Stimulated activated naive B cell treated with anti-CD40 and anti-IgM and Interleukin-4, amounts not matched to agents 10 μg/mL and 1 μg/mL and 100 μg/mL, for 72 hours (primary cell): ENCODE data around the gene ITGA3.

ENCODE experiments used
- ATAC-seq, 2 donors: fragments of 150-1000 bp; cut with Tn5 transposase; replicated peaks; 2 replicates each; pipeline ENCODE4 v1.10.0; 2021; ENCODE audit warnings: moderate library complexity in 1 of 2
- DNase-seq: peaks from one replicate; pipeline ENCODE4 v3.0.0; 2021
- H3K27ac Mint-ChIP-seq: one replicate; pipeline ENCODE4 v1.8.0; 2022; ENCODE audit warnings: mild to moderate bottlenecking, mixed read lengths
- H3K27me3 Mint-ChIP-seq, 2 donors: one replicate each; pipeline ENCODE4 v1.8.0; 2022; ENCODE audit warnings: mixed read lengths in 2 of 2
- H3K36me3 Mint-ChIP-seq, 2 donors: one replicate each; pipeline ENCODE4 v1.8.0; 2022; ENCODE audit warnings: mixed read lengths in 2 of 2, mild to moderate bottlenecking in 1 of 2
- H3K4me1 Mint-ChIP-seq, 2 donors: one replicate each; pipeline ENCODE4 v1.8.0; 2022; ENCODE audit warnings: mixed read lengths in 2 of 2, mild to moderate bottlenecking in 1 of 2
- H3K4me3 Mint-ChIP-seq, 2 donors: one replicate each; pipeline ENCODE4 v1.8.0; 2022; ENCODE audit warnings: mild to moderate bottlenecking in 2 of 2, mixed read lengths in 2 of 2, moderate library complexity in 1 of 2
- H3K9me3 Mint-ChIP-seq, 2 donors: one replicate each; pipeline ENCODE4 v1.8.0; 2022; ENCODE audit warnings: mixed read lengths in 2 of 2, mild to moderate bottlenecking in 1 of 2

The ITGA3 gene

GRCh38 chr17:50055426-50056216 lies at the start of gene ITGA3:
ITGA3 (plus strand) TSS chr17:50056110; CDS start chr17:50056440, 330 bp downstream.
- Mint-ChIP-seq H3K27me3 (peaks cover 37 to 72% of the 10 kb centered on the region in 2 donors), H3K36me3 (no peaks in the 10 kb centered on the region), H3K9me3 (no peaks in the 10 kb centered on the region), H3K4me3 (peak within 1 kb of the TSS; percentile 91 to 93), H3K4me1 (peaks cover 23 to 34% of the 10 kb centered on the region in 2 donors), H3K27ac (peak within 1 kb of the TSS; percentile 87)
- DNase-seq (peak; percentile 15), ATAC-seq (peak; percentile 50 to 51)

GRCh38 chr17:50009282-50009681 lies 46.6 kb upstream of the ITGA3 start:
- Mint-ChIP-seq H3K4me1 (peaks cover 5 to 15% of the 10 kb centered on the region in 2 donors), H3K27me3 (peaks cover 24 to 30% of the 10 kb centered on the region in 2 donors), H3K9me3 (peaks cover 9 to 19% of the 10 kb centered on the region in 2 donors), H3K36me3 (peaks cover 3 to 9% of the 10 kb centered on the region in 2 donors), H3K4me3 (no peak overlapping the region), H3K27ac (no peak overlapping the region)
- no peak for DNase-seq
- ATAC-seq, result no peak

GRCh38 chr17:50013079-50013478 lies 42.8 kb upstream of the ITGA3 start:
- no peak overlapping the region for H3K4me3 Mint-ChIP-seq
- H3K4me1 Mint-ChIP-seq, result no peaks in the 10 kb centered on the region
- H3K27ac Mint-ChIP-seq, result no peak overlapping the region
- H3K36me3 Mint-ChIP-seq, result peaks cover 3 to 15% of the 10 kb centered on the region in 2 donors
- ATAC-seq, result no peak
- no peak for DNase-seq
- H3K9me3 Mint-ChIP-seq, result peaks cover 13 to 31% of the 10 kb centered on the region in 2 donors
- H3K27me3 Mint-ChIP-seq, result peaks cover 45 to 50% of the 10 kb centered on the region in 2 donors

- H3K4me1 Mint-ChIP-seq, result no peaks in the 10 kb centered on the region
- peaks cover 49 to 50% of the 10 kb centered on the region in 2 donors for H3K27me3 Mint-ChIP-seq
- peaks cover 8 to 26% of the 10 kb centered on the region in 2 donors for H3K9me3 Mint-ChIP-seq
- peaks cover 1 to 10% of the 10 kb centered on the region in 2 donors for H3K36me3 Mint-ChIP-seq
- no peak overlapping the region for H3K4me3 Mint-ChIP-seq
- no peak for ATAC-seq
- DNase-seq, result no peak
- H3K27ac Mint-ChIP-seq, result no peak overlapping the region
These were observed 41.3 kb upstream of the ITGA3 start for GRCh38 chr17:50014471-50015088.

- ATAC-seq, result no peak
- H3K27me3 Mint-ChIP-seq, result peaks cover 44 to 49% of the 10 kb centered on the region in 2 donors
- no peak overlapping the region for H3K4me3 Mint-ChIP-seq
- peaks cover 8 to 26% of the 10 kb centered on the region in 2 donors for H3K9me3 Mint-ChIP-seq
- no peak for DNase-seq
- no peak overlapping the region for H3K27ac Mint-ChIP-seq
- no peaks in the 10 kb centered on the region for H3K4me1 Mint-ChIP-seq
- peaks cover 1 to 10% of the 10 kb centered on the region in 2 donors for H3K36me3 Mint-ChIP-seq
These were observed 40.8 kb upstream of the ITGA3 start for GRCh38 chr17:50015146-50015545.

GRCh38 chr17:50018909-50019308 lies 37.0 kb upstream of the ITGA3 start:
- no peak overlapping the region for H3K4me3 Mint-ChIP-seq
- DNase-seq (no peak), ATAC-seq (no peak)
- peaks cover 4 to 14% of the 10 kb centered on the region in 2 donors for H3K9me3 Mint-ChIP-seq
- peaks cover 44 to 49% of the 10 kb centered on the region in 2 donors for H3K27me3 Mint-ChIP-seq
- no peaks in the 10 kb centered on the region for H3K4me1 Mint-ChIP-seq
- no peak overlapping the region for H3K27ac Mint-ChIP-seq
- H3K36me3 Mint-ChIP-seq, result peaks cover 0 to 7% of the 10 kb centered on the region in 2 donors

GRCh38 chr17:50020841-50021599 lies 34.9 kb upstream of the ITGA3 start:
- Mint-ChIP-seq H3K27ac (no peak overlapping the region), H3K27me3 (peaks cover 32% of the 10 kb centered on the region in 2 donors)

GRCh38 chr17:50021681-50022370 lies 34.1 kb upstream of the ITGA3 start:
- H3K27me3 Mint-ChIP-seq, result peaks cover 26 to 30% of the 10 kb centered on the region in 2 donors
- DNase-seq, result no peak

More at GRCh38 chr17:50020841-50021599, 34.9 kb upstream of the ITGA3 start:
- Mint-ChIP-seq H3K4me1 (no peaks in the 10 kb centered on the region), H3K36me3 (no peaks in the 10 kb centered on the region), H3K4me3 (no peak overlapping the region), H3K9me3 (no peaks in the 10 kb centered on the region)
- ATAC-seq, result no peak
- DNase-seq, result no peak

GRCh38 chr17:50022463-50023130 lies 33.3 kb upstream of the ITGA3 start:
- peaks cover 30 to 37% of the 10 kb centered on the region in 2 donors for H3K27me3 Mint-ChIP-seq
- H3K4me1 Mint-ChIP-seq, result peaks cover 3 to 14% of the 10 kb centered on the region in 2 donors
- no peaks in the 10 kb centered on the region for H3K9me3 Mint-ChIP-seq
- H3K36me3 Mint-ChIP-seq, result no peaks in the 10 kb centered on the region
- ATAC-seq (no peak), DNase-seq (no peak)
- H3K27ac Mint-ChIP-seq, result no peak overlapping the region
- H3K4me3 Mint-ChIP-seq, result no peak overlapping the region

More at GRCh38 chr17:50021681-50022370, 34.1 kb upstream of the ITGA3 start:
- H3K9me3 Mint-ChIP-seq, result no peaks in the 10 kb centered on the region
- H3K4me3 Mint-ChIP-seq, result no peak overlapping the region
- no peak overlapping the region for H3K27ac Mint-ChIP-seq
- no peaks in the 10 kb centered on the region for H3K36me3 Mint-ChIP-seq
- H3K4me1 Mint-ChIP-seq, result peaks cover 0 to 6% of the 10 kb centered on the region in 2 donors
- no peak for ATAC-seq

GRCh38 chr17:50023520-50023919 lies 32.4 kb upstream of the ITGA3 start:
- Mint-ChIP-seq H3K36me3 (no peaks in the 10 kb centered on the region), H3K9me3 (no peaks in the 10 kb centered on the region), H3K4me1 (peaks cover 8 to 19% of the 10 kb centered on the region in 2 donors), H3K4me3 (no peak overlapping the region), H3K27me3 (peaks cover 39 to 46% of the 10 kb centered on the region in 2 donors), H3K27ac (no peak overlapping the region)
- no peak for ATAC-seq
- DNase-seq, result no peak

GRCh38 chr17:50024808-50025207 lies 31.1 kb upstream of the ITGA3 start:
- no peak for DNase-seq
- Mint-ChIP-seq H3K4me1 (peaks cover 11 to 22% of the 10 kb centered on the region in 2 donors), H3K4me3 (no peak overlapping the region), H3K27me3 (peaks cover 39 to 48% of the 10 kb centered on the region in 2 donors), H3K36me3 (no peaks in the 10 kb centered on the region), H3K9me3 (no peaks in the 10 kb centered on the region), H3K27ac (no peak overlapping the region)
- no peak for ATAC-seq

- DNase-seq, result no peak
- ATAC-seq, result no peak
- Mint-ChIP-seq H3K36me3 (no peaks in the 10 kb centered on the region), H3K9me3 (no peaks in the 10 kb centered on the region), H3K4me1 (peaks cover 11 to 22% of the 10 kb centered on the region in 2 donors), H3K27me3 (peaks cover 38 to 52% of the 10 kb centered on the region in 2 donors), H3K4me3 (no peak overlapping the region), H3K27ac (peak overlapping the region; percentile 79)
These were observed 29.7 kb upstream of the ITGA3 start for GRCh38 chr17:50026046-50026675.

GRCh38 chr17:50026837-50027171 lies 29.1 kb upstream of the ITGA3 start:
- H3K4me3 Mint-ChIP-seq, result peak overlapping the region in 1 of 2 donors; percentile 37
- no peak overlapping the region for H3K27ac Mint-ChIP-seq
- ATAC-seq (peak; percentile 75 to 79), DNase-seq (peak; percentile 56)
- H3K27me3 Mint-ChIP-seq, result peaks cover 32 to 52% of the 10 kb centered on the region in 2 donors
- peaks cover 11 to 22% of the 10 kb centered on the region in 2 donors for H3K4me1 Mint-ChIP-seq
- no peaks in the 10 kb centered on the region for H3K36me3 Mint-ChIP-seq
- H3K9me3 Mint-ChIP-seq, result no peaks in the 10 kb centered on the region
